HepG2 (cell line): ENCODE measurements around the gene TOLLIP. TPM values are rescaled to one million over a fixed set of nuclear protein-coding genes. Genes with fewer than 3 reads are reported as not detected.

ENCODE experiments used
- FOSL2 ChIP-seq: sonication (generic); formaldehyde crosslinking; IDR thresholded peaks from 2 replicates; pipeline ENCODE4 v1.4.0; 2020; ENCODE audit warnings: missing genetic modification reagents
- FOXA3 ChIP-seq: IDR thresholded peaks from 2 replicates; pipeline ENCODE4 v1.6.1; 2016; ENCODE audit warnings: missing genetic modification reagents, missing compliant biosample characterization
- HOXA5 ChIP-seq: sonication (generic); formaldehyde crosslinking; IDR thresholded peaks from 2 replicates; pipeline ENCODE4 v1.4.0; 2020; ENCODE audit warnings: missing genetic modification reagents
- IRX3 ChIP-seq: sonication (generic); formaldehyde crosslinking; IDR thresholded peaks from 2 replicates; pipeline ENCODE4 v1.8.1; 2023; ENCODE audit warnings: mild to moderate bottlenecking, low read depth, missing genetic modification reagents, borderline replicate concordance
- MLXIP ChIP-seq: sonication (generic); formaldehyde crosslinking; IDR thresholded peaks from 2 replicates; pipeline ENCODE4 v1.9.0; 2021; ENCODE audit warnings: missing genetic modification reagents, borderline replicate concordance
- PHF5A ChIP-seq: IDR thresholded peaks from one replicate; pipeline ENCODE4 v1.6.1; 2018; ENCODE audit warnings: low read depth, missing genetic modification reagents; ENCODE audit not compliant: unreplicated experiment
- RAD51 ChIP-seq: fragments of 450-650 bp; IDR thresholded peaks from 2 replicates; pipeline ENCODE4 v1.6.1; 2016; ENCODE audit warnings: borderline replicate concordance
- RNF2 ChIP-seq: fragments of 450-650 bp; conservative IDR thresholded peaks from 2 replicates; pipeline ENCODE4 v1.6.1; 2016; ENCODE audit warnings: low read depth
- SP2 ChIP-seq: sonication (generic); formaldehyde crosslinking; IDR thresholded peaks from 2 replicates; pipeline ENCODE4 v1.5.1; 2020; ENCODE audit warnings: mild to moderate bottlenecking, missing genetic modification reagents
- SRSF1 ChIP-seq: fragments of 200-400 bp; formaldehyde crosslinking; optimal IDR thresholded peaks from 2 replicates; pipeline ENCODE3; 2017; ENCODE audit warnings: mild to moderate bottlenecking, low read depth, low read length, moderate library complexity
- ZNF263 ChIP-seq: sonication (generic); formaldehyde crosslinking; IDR thresholded peaks from 2 replicates; pipeline ENCODE4 v1.4.0; 2020; ENCODE audit warnings: missing genetic modification reagents
- ZNF703 ChIP-seq: sonication (generic); formaldehyde crosslinking; IDR thresholded peaks from 2 replicates; pipeline ENCODE4 v1.5.1; 2020; ENCODE audit warnings: missing genetic modification reagents, mild to moderate bottlenecking, moderate library complexity, borderline replicate concordance
- ZNF746 ChIP-seq: sonication (generic); formaldehyde crosslinking; IDR thresholded peaks from 2 replicates; pipeline ENCODE4 v1.8.0; 2022; ENCODE audit warnings: mild to moderate bottlenecking, missing genetic modification reagents
- polyA plus RNA-seq, 8 experiments: library from polyadenylated mRNA; depleted of rRNA in 3 of 8; stranded (reverse) in 7 of 8; unstranded in 1 of 8; fragments of >200 nt; fragmentation: Illumina TruSeq in 4 of 8; extraction: Trizol in 4 of 8; gene quantifications; 2 replicates each; pipeline versions ENCODE4 v1.2.1 to v1.2.3, GENCODE V29; 2011 to 2016; ENCODE audit warnings: low read depth in 4 of 8, missing spikeins in 1 of 8, mixed read lengths in 1 of 8; ENCODE audit not compliant: insufficient read depth in 1 of 8
- total RNA-seq, 5 experiments: library from RNA; depleted of rRNA; stranded (reverse); fragments of >200 nt; fragmentation: Illumina TruSeq; extraction: Trizol; gene quantifications; 2 replicates each; pipeline ENCODE4 v1.2.3, GENCODE V29; 2016; ENCODE audit warnings: low read depth in 1 of 5
- TF ChIP-seq, protein P1 (sequence below): sonication (generic); formaldehyde crosslinking; IDR thresholded peaks from 2 replicates; pipeline ENCODE4 v1.5.0; 2020; ENCODE audit warnings: mild to moderate bottlenecking, missing genetic modification reagents, borderline replicate concordance
- TF ChIP-seq, protein P2 (sequence below): sonication (generic); formaldehyde crosslinking; IDR thresholded peaks from 2 replicates; pipeline ENCODE4 v1.8.0; 2022; ENCODE audit warnings: missing genetic modification reagents, mild to moderate bottlenecking, borderline replicate concordance

Gene TOLLIP
- total and polyA plus RNA-seq, 2 of the 13 experiments (the other 11 are each of a cell fraction or from before 2014, with no cell fraction given): 25.9 to 47.5 TPM

GRCh38 chr11:1309498-1310317, at the start of gene TOLLIP (continued):
- TF ChIP-seq MLXIP (CRISPR knock-in tag): no peak
- peak; percentile 50; the same call in 1 of the 2 replicates for TF ChIP-seq HOXA5 (CRISPR knock-in tag)
- no peak; the same call in 1 of the 2 replicates for TF ChIP-seq FOSL2 (CRISPR knock-in tag)
- TF ChIP-seq IRX3 (CRISPR knock-in tag): no peak
- TF ChIP-seq ZNF703 (CRISPR knock-in tag): no peak
- 0 out of 2 replicates have a peak, but pooled peaks have one; percentile 14 for TF ChIP-seq FOXA3 (CRISPR knock-in tag)
- TF ChIP-seq SP2: no peak
- TF ChIP-seq ZNF263: peak; percentile 44; the same call in 1 of the 2 replicates
- no peak for TF ChIP-seq SRSF1
- no peak for TF ChIP-seq RAD51
- TF ChIP-seq ZNF746 (CRISPR knock-in tag): no peak
- TF ChIP-seq PHF5A (CRISPR knock-in tag): no peak
- TF ChIP-seq, protein P1, sequence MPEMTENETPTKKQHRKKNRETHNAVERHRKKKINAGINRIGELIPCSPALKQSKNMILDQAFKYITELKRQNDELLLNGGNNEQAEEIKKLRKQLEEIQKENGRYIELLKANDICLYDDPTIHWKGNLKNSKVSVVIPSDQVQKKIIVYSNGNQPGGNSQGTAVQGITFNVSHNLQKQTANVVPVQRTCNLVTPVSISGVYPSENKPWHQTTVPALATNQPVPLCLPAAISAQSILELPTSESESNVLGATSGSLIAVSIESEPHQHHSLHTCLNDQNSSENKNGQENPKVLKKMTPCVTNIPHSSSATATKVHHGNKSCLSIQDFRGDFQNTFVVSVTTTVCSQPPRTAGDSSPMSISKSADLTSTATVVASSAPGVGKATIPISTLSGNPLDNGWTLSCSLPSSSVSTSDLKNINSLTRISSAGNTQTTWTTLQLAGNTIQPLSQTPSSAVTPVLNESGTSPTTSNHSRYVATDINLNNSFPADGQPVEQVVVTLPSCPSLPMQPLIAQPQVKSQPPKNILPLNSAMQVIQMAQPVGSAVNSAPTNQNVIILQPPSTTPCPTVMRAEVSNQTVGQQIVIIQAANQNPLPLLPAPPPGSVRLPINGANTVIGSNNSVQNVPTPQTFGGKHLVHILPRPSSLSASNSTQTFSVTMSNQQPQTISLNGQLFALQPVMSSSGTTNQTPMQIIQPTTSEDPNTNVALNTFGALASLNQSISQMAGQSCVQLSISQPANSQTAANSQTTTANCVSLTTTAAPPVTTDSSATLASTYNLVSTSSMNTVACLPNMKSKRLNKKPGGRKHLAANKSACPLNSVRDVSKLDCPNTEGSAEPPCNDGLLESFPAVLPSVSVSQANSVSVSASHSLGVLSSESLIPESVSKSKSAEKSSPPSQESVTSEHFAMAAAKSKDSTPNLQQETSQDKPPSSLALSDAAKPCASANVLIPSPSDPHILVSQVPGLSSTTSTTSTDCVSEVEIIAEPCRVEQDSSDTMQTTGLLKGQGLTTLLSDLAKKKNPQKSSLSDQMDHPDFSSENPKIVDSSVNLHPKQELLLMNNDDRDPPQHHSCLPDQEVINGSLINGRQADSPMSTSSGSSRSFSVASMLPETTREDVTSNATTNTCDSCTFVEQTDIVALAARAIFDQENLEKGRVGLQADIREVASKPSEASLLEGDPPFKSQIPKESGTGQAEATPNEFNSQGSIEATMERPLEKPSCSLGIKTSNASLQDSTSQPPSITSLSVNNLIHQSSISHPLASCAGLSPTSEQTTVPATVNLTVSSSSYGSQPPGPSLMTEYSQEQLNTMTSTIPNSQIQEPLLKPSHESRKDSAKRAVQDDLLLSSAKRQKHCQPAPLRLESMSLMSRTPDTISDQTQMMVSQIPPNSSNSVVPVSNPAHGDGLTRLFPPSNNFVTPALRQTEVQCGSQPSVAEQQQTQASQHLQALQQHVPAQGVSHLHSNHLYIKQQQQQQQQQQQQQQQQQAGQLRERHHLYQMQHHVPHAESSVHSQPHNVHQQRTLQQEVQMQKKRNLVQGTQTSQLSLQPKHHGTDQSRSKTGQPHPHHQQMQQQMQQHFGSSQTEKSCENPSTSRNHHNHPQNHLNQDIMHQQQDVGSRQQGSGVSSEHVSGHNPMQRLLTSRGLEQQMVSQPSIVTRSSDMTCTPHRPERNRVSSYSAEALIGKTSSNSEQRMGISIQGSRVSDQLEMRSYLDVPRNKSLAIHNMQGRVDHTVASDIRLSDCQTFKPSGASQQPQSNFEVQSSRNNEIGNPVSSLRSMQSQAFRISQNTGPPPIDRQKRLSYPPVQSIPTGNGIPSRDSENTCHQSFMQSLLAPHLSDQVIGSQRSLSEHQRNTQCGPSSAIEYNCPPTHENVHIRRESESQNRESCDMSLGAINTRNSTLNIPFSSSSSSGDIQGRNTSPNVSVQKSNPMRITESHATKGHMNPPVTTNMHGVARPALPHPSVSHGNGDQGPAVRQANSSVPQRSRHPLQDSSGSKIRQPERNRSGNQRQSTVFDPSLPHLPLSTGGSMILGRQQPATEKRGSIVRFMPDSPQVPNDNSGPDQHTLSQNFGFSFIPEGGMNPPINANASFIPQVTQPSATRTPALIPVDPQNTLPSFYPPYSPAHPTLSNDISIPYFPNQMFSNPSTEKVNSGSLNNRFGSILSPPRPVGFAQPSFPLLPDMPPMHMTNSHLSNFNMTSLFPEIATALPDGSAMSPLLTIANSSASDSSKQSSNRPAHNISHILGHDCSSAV: no peak
- TF ChIP-seq, protein P2, sequence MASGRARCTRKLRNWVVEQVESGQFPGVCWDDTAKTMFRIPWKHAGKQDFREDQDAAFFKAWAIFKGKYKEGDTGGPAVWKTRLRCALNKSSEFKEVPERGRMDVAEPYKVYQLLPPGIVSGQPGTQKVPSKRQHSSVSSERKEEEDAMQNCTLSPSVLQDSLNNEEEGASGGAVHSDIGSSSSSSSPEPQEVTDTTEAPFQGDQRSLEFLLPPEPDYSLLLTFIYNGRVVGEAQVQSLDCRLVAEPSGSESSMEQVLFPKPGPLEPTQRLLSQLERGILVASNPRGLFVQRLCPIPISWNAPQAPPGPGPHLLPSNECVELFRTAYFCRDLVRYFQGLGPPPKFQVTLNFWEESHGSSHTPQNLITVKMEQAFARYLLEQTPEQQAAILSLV (CRISPR knock-in tag): peak; percentile 84
- peak; percentile 90 for TF ChIP-seq RNF2
